C4-2B (cell line): ENCODE results near the gene IL22RA2.
"Not testable (repeated sequence)": the region's sequence is repeated elsewhere in the genome, so short reads cannot be mapped to it uniquely, and the experiment has no call there.

Experiments
- CTCF ChIP-seq: fragments of 450-650 bp; conservative IDR thresholded peaks from 2 replicates; pipeline ENCODE4 v1.5.1; 2017; ENCODE audit warnings: mild to moderate bottlenecking
- ZFX ChIP-seq: fragments of 450-650 bp; IDR thresholded peaks from 2 replicates; pipeline ENCODE4 v1.6.1; 2017

- TF ChIP-seq CTCF, ZFX: not testable (repeated sequence)
These were observed 42.2 kb upstream of the IL22RA2 start for GRCh38 chr6:137215630-137216029.
